Measurements from ENCODE around the gene ZPR1. TPM values are rescaled to one million over a fixed set of nuclear protein-coding genes. Genes with fewer than 3 reads are reported as not detected.

Gene ZPR1
- total RNA-seq, 2 experiments from 2014 or later, result 117 to 118 TPM

DNA sequence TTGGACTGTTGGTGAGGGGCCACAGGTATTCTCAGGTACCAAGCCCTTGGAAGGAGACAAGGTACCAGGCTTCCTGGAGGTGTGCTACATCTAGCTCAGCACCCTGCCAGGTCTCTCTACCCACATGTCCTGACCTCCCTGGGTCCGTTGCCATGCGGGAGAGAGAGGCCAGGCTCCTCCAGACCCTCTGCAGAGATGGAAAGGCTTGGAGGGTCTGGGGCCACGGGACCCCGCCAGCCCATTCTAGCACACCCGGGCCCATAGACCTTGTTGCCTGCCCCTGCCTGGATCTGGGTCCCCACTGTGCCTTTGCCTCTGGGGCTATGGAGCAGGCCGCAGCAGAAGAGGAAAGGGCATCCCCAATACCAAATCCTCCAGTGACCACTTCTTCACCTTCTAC is 39.6 kb upstream of the ZPR1 start:
- H3K36me3 ChIP-seq (ENCODE audit: insufficient read depth, low read length), result no peaks in the 10 kb centered on the region
- no peak overlapping the region for H3K27ac ChIP-seq (ENCODE audit: low read depth in 1 of 2, low read length in 2 of 2)
- CTCF ChIA-PET, result no interaction called here
- intact Hi-C loops (cut with DNase I, micrococcal nuclease), result no loop called here
- H3K4me3 Mint-ChIP-seq, result no peak overlapping the region
- no peaks in the 10 kb centered on the region for H3K9me3 ChIP-seq (ENCODE audit: control insufficient read depth in 1 of 2, insufficient read depth in 1 of 2, low read length in 2 of 2)
- no peak for ATAC-seq (ENCODE audit: poor library complexity)
- no peaks in the 10 kb centered on the region for H3K9me3 Mint-ChIP-seq
- H3K4me3 ChIP-seq (ENCODE audit: low read length), result no peak overlapping the region
- TF ChIP-seq, protein P1, sequence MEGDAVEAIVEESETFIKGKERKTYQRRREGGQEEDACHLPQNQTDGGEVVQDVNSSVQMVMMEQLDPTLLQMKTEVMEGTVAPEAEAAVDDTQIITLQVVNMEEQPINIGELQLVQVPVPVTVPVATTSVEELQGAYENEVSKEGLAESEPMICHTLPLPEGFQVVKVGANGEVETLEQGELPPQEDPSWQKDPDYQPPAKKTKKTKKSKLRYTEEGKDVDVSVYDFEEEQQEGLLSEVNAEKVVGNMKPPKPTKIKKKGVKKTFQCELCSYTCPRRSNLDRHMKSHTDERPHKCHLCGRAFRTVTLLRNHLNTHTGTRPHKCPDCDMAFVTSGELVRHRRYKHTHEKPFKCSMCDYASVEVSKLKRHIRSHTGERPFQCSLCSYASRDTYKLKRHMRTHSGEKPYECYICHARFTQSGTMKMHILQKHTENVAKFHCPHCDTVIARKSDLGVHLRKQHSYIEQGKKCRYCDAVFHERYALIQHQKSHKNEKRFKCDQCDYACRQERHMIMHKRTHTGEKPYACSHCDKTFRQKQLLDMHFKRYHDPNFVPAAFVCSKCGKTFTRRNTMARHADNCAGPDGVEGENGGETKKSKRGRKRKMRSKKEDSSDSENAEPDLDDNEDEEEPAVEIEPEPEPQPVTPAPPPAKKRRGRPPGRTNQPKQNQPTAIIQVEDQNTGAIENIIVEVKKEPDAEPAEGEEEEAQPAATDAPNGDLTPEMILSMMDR (IDR thresholded peaks at IDR 0.05), result no peak
- H3K27me3 Mint-ChIP-seq, result no peaks in the 10 kb centered on the region
- no peak overlapping the region for H3K27ac Mint-ChIP-seq
- H3K4me1 ChIP-seq (ENCODE audit: insufficient read depth, low read length), result no peaks in the 10 kb centered on the region
- no peak for DNase-seq
- no peaks in the 10 kb centered on the region for H3K4me1 Mint-ChIP-seq (ENCODE audit: low read depth)
- no peaks in the 10 kb centered on the region for H3K27me3 ChIP-seq (ENCODE audit: control insufficient read depth in 1 of 2, insufficient read depth in 2 of 2, low read length in 2 of 2)
- POLR2A ChIA-PET, result interaction anchor here (1.8 kb wide), 1 partner anchor 8 kb away, joined by 4 read pairs; no protein-coding TSS in a partner anchor
- H3K36me3 Mint-ChIP-seq (ENCODE audit: low read depth), result no peaks in the 10 kb centered on the region

DNA sequence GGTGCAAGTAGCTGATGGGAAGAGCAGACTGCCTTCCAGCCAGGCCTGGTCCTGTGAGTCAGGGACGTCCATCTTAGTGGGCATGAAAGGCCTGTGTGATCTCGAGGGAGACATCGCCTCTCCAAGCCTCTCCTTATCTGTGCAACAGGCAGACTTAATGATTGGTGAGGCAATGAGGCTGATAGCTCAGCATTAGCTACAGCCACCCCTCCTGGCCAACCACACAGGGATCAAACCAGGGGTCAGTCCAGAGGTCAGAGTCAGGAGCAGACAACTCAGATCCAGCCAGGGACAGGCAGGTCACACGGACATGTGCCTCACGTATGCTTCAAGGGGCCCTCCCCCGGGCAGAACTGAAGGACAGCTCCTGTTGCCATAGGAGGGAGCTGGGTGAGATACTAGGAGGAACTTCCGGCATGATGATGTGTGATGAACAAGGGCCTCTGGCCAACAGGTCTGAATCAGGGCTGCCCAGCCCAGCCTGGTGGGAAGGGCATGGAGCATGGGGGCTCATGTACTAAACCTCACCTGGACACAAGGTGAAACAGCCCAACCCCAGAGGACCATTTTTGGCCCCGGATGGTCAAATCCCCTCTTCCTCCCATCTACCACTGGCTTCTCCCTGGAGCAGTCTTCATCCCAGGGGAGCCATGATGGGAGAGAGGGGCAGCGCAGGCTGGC is 39.1 kb upstream of the ZPR1 start:
- Histone ChIP-seq H3K9me3 (ENCODE audit: control insufficient read depth in 1 of 2, insufficient read depth in 1 of 2, low read length in 2 of 2) (no peaks in the 10 kb centered on the region), H3K36me3 (ENCODE audit: insufficient read depth, low read length) (no peaks in the 10 kb centered on the region), H3K27me3 (ENCODE audit: control insufficient read depth in 1 of 2, insufficient read depth in 2 of 2, low read length in 2 of 2) (no peaks in the 10 kb centered on the region), H3K4me1 (ENCODE audit: insufficient read depth, low read length) (no peaks in the 10 kb centered on the region), H3K27ac (ENCODE audit: low read depth in 1 of 2, low read length in 2 of 2) (no peak overlapping the region), H3K4me3 (ENCODE audit: low read length) (no peak overlapping the region)
- TF ChIP-seq, protein P1 (IDR thresholded peaks at IDR 0.05), result no peak
- ChIA-PET POLR2A (interaction anchor here (1.8 kb wide), 1 partner anchor 9 kb away, joined by 4 read pairs; no protein-coding TSS in a partner anchor), CTCF (no interaction called here)
- no peaks in the 10 kb centered on the region for H3K36me3 Mint-ChIP-seq (ENCODE audit: low read depth)
- ATAC-seq (ENCODE audit: poor library complexity), result no peak
- H3K27me3 Mint-ChIP-seq, result no peaks in the 10 kb centered on the region
- no peak for DNase-seq
- H3K9me3 Mint-ChIP-seq, result no peaks in the 10 kb centered on the region
- H3K4me1 Mint-ChIP-seq (ENCODE audit: low read depth), result no peaks in the 10 kb centered on the region
- no peak overlapping the region for H3K4me3 Mint-ChIP-seq
- intact Hi-C loops (cut with DNase I, micrococcal nuclease), result no loop called here
- H3K27ac Mint-ChIP-seq, result no peak overlapping the region

DNA sequence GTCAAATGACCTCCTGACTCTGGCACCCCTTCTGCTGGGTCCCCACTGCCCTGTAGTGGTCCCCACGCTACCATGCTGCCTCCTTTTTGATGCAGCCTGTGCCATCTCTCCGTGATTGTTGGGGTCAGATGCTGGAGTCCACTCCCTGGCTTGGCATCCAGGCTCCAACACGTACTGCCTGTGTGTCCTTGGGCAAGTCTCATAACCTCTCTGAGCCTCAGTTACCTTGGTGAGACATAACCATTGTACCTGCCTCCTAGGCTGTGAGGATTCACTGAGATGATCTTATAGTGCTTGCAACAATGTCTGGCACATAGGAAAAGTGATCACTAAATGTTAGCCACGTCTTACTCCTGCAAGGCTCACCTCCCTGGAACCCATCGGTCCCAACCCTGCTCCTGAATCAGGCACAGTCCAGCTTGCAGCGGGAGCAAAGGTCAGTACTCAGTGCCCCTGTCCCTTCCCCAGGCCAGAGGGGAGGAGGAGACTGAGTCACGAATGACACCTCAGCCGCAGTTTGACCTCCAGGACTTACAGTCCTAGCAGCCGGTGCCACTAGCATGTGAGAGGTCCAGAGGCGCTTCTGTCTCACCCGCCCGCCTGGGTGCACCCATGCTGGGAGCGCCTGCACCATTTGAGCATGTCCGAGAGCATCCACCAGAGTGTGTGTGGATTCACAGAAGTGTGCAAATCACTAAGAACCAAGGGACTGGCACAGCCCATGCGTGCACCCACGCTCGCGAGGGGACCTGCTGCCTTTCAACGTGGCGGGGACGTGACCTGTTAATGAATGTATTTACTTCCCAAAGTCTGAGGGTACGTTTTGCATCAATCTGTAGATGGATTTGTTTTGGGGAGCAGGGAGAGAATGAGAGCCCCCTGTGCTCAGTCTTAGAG is 38.3 kb upstream of the ZPR1 start:
- TF ChIP-seq, protein P1 (IDR thresholded peaks at IDR 0.05), result no peak
- Histone ChIP-seq H3K9me3 (ENCODE audit: control insufficient read depth in 1 of 2, insufficient read depth in 1 of 2, low read length in 2 of 2) (no peaks in the 10 kb centered on the region), H3K36me3 (ENCODE audit: insufficient read depth, low read length) (no peaks in the 10 kb centered on the region), H3K27me3 (ENCODE audit: control insufficient read depth in 1 of 2, insufficient read depth in 2 of 2, low read length in 2 of 2) (no peaks in the 10 kb centered on the region), H3K4me1 (ENCODE audit: insufficient read depth, low read length) (no peaks in the 10 kb centered on the region), H3K27ac (ENCODE audit: low read depth in 1 of 2, low read length in 2 of 2) (no peak overlapping the region), H3K4me3 (ENCODE audit: low read length) (no peak overlapping the region)
- no peak for ATAC-seq (ENCODE audit: poor library complexity)
- H3K27ac Mint-ChIP-seq, result no peak overlapping the region
- no peak overlapping the region for H3K4me3 Mint-ChIP-seq
- intact Hi-C loops (cut with DNase I, micrococcal nuclease), result no loop called here
- DNase-seq, result no peak
- H3K4me1 Mint-ChIP-seq (ENCODE audit: low read depth), result no peaks in the 10 kb centered on the region
- CTCF ChIA-PET, result no interaction called here
- no peaks in the 10 kb centered on the region for H3K27me3 Mint-ChIP-seq
- POLR2A ChIA-PET, result interaction anchor here (1.1 to 1.8 kb wide), 2 partner anchors 10 to 27 kb away, joined by 3 to 4 read pairs; no protein-coding TSS in a partner anchor
- no peaks in the 10 kb centered on the region for H3K9me3 Mint-ChIP-seq
- H3K36me3 Mint-ChIP-seq (ENCODE audit: low read depth), result no peaks in the 10 kb centered on the region
